ENCODE data around the gene CDYL2.
A peak's percentile ranks its signal among the peaks of the same experiment; 100 is the strongest.
"Not testable (repeated sequence)": the region's sequence is repeated elsewhere in the genome, so short reads cannot be mapped to it uniquely, and the experiment has no call there.

The CDYL2 gene

GRCh38 chr16:80836202-80836601, 31.8 kb upstream of the CDYL2 start:
- no peak for DNase-seq (ENCODE audit: insufficient read length)
- TF ChIP-seq TAF1 (IDR thresholded peaks at IDR 0.05; ENCODE audit: borderline replicate concordance, low read depth, low read length), result no peak
- no peak for TF ChIP-seq POLR2AphosphoS5 (IDR thresholded peaks at IDR 0.05; ENCODE audit: low read depth, low read length)
- no peak for TF ChIP-seq POLR2A (IDR thresholded peaks at IDR 0.05; ENCODE audit: low read depth, low read length)
- FAIRE-seq, result no peak

GRCh38 chr16:80831039-80831438, 26.6 kb upstream of the CDYL2 start:
- no peak for TF ChIP-seq POLR2A (IDR thresholded peaks at IDR 0.05; ENCODE audit: low read depth, low read length)
- no peak for TF ChIP-seq POLR2AphosphoS5 (IDR thresholded peaks at IDR 0.05; ENCODE audit: low read depth, low read length)
- no peak for TF ChIP-seq TAF1 (IDR thresholded peaks at IDR 0.05; ENCODE audit: borderline replicate concordance, low read depth, low read length)
- FAIRE-seq (no peak), DNase-seq (ENCODE audit: insufficient read length) (no peak)

GRCh38 chr16:80828495-80828894, 24.1 kb upstream of the CDYL2 start:
- no peak for TF ChIP-seq POLR2A (IDR thresholded peaks at IDR 0.05; ENCODE audit: low read depth, low read length)
- TF ChIP-seq POLR2AphosphoS5 (IDR thresholded peaks at IDR 0.05; ENCODE audit: low read depth, low read length), result no peak
- no peak for TF ChIP-seq TAF1 (IDR thresholded peaks at IDR 0.05; ENCODE audit: borderline replicate concordance, low read depth, low read length)
- DNase-seq (ENCODE audit: insufficient read length), result no peak

GRCh38 chr16:80827007-80827406, 22.6 kb upstream of the CDYL2 start:
- no peak for DNase-seq (ENCODE audit: insufficient read length)
- FAIRE-seq, result no peak
- TF ChIP-seq TAF1 (IDR thresholded peaks at IDR 0.05; ENCODE audit: borderline replicate concordance, low read depth, low read length) (no peak), POLR2AphosphoS5 (IDR thresholded peaks at IDR 0.05; ENCODE audit: low read depth, low read length) (no peak), POLR2A (IDR thresholded peaks at IDR 0.05; ENCODE audit: low read depth, low read length) (no peak)

More at GRCh38 chr16:80828495-80828894, 24.1 kb upstream of the CDYL2 start:
- no peak for FAIRE-seq

GRCh38 chr16:80825365-80825758, 21.0 kb upstream of the CDYL2 start:
- TF ChIP-seq POLR2A (IDR thresholded peaks at IDR 0.05; ENCODE audit: low read depth, low read length) (no peak), TAF1 (IDR thresholded peaks at IDR 0.05; ENCODE audit: borderline replicate concordance, low read depth, low read length) (no peak), POLR2AphosphoS5 (IDR thresholded peaks at IDR 0.05; ENCODE audit: low read depth, low read length) (no peak)

GRCh38 chr16:80824623-80825364, 20.4 kb upstream of the CDYL2 start:
- peak; percentile 82 for FAIRE-seq
- no peak for DNase-seq (ENCODE audit: insufficient read length)
- no peak for TF ChIP-seq POLR2AphosphoS5 (IDR thresholded peaks at IDR 0.05; ENCODE audit: low read depth, low read length)
- no peak for TF ChIP-seq POLR2A (IDR thresholded peaks at IDR 0.05; ENCODE audit: low read depth, low read length)
- TF ChIP-seq TAF1 (IDR thresholded peaks at IDR 0.05; ENCODE audit: borderline replicate concordance, low read depth, low read length), result no peak

More at GRCh38 chr16:80825365-80825758, 21.0 kb upstream of the CDYL2 start:
- FAIRE-seq, result no peak
- DNase-seq (ENCODE audit: insufficient read length), result no peak

GRCh38 chr16:80819988-80820387, 15.6 kb upstream of the CDYL2 start:
- no peak for DNase-seq (ENCODE audit: insufficient read length)
- TF ChIP-seq TAF1 (IDR thresholded peaks at IDR 0.05; ENCODE audit: borderline replicate concordance, low read depth, low read length) (no peak), POLR2AphosphoS5 (IDR thresholded peaks at IDR 0.05; ENCODE audit: low read depth, low read length) (no peak), POLR2A (IDR thresholded peaks at IDR 0.05; ENCODE audit: low read depth, low read length) (no peak)
- FAIRE-seq, result no peak

- FAIRE-seq (no peak), DNase-seq (ENCODE audit: insufficient read length) (no peak)
- TF ChIP-seq POLR2AphosphoS5 (IDR thresholded peaks at IDR 0.05; ENCODE audit: low read depth, low read length), result no peak
- no peak for TF ChIP-seq POLR2A (IDR thresholded peaks at IDR 0.05; ENCODE audit: low read depth, low read length)
- no peak for TF ChIP-seq TAF1 (IDR thresholded peaks at IDR 0.05; ENCODE audit: borderline replicate concordance, low read depth, low read length)
Measured at GRCh38 chr16:80816356-80816755, 12.0 kb upstream of the CDYL2 start.

GRCh38 chr16:80815278-80815677, 10.9 kb upstream of the CDYL2 start:
- FAIRE-seq; DNase-seq (ENCODE audit: insufficient read length): not testable (repeated sequence)

GRCh38 chr16:80812593-80812992, 8.2 kb upstream of the CDYL2 start:
- DNase-seq (ENCODE audit: insufficient read length) (no peak), FAIRE-seq (no peak)
- no peak for TF ChIP-seq TAF1 (IDR thresholded peaks at IDR 0.05; ENCODE audit: borderline replicate concordance, low read depth, low read length)
- TF ChIP-seq POLR2AphosphoS5 (IDR thresholded peaks at IDR 0.05; ENCODE audit: low read depth, low read length), result no peak
- no peak for TF ChIP-seq POLR2A (IDR thresholded peaks at IDR 0.05; ENCODE audit: low read depth, low read length)

- TF ChIP-seq POLR2A (IDR thresholded peaks at IDR 0.05; ENCODE audit: low read depth, low read length), result no peak
- TF ChIP-seq POLR2AphosphoS5 (IDR thresholded peaks at IDR 0.05; ENCODE audit: low read depth, low read length), result no peak
- TF ChIP-seq TAF1 (IDR thresholded peaks at IDR 0.05; ENCODE audit: borderline replicate concordance, low read depth, low read length), result no peak
- DNase-seq (ENCODE audit: insufficient read length) (no peak), FAIRE-seq (no peak)
Measured at GRCh38 chr16:80809366-80809765, 5.0 kb upstream of the CDYL2 start.

GRCh38 chr16:80807906-80808305, 3.5 kb upstream of the CDYL2 start:
- DNase-seq (ENCODE audit: insufficient read length), result no peak
- no peak for FAIRE-seq
- TF ChIP-seq TAF1 (IDR thresholded peaks at IDR 0.05; ENCODE audit: borderline replicate concordance, low read depth, low read length), result no peak
